Prostate gland (tissue), 2 donors: ENCODE results near the gene RAD51B. TPM values are rescaled to one million over a fixed set of nuclear protein-coding genes. Genes with fewer than 3 reads are reported as not detected.

Source experiments
- DNase-seq: peaks from one replicate; pipeline ENCODE4 v3.0.0-alpha.2; 2019; ENCODE audit warnings: low spot score
- H3K27ac ChIP-seq, 2 donors: fragments of 200-600 bp; sonication (generic); 2 replicates each; pipeline ENCODE4 v1.5.1; 2017 to 2019
- H3K27me3 ChIP-seq: fragments of 200-600 bp; sonication (generic); replicated peaks from 2 replicates; pipeline ENCODE4 v1.5.1; 2019; ENCODE audit not compliant: insufficient read depth
- H3K36me3 ChIP-seq, 2 donors: fragments of 200-600 bp; sonication (generic); 1 replicate in 1 of 2; 2 replicates in 1 of 2; pipeline versions ENCODE4 v1.5.1 to v1.8.1; 2017 to 2019
- H3K4me1 ChIP-seq: fragments of 200-600 bp; sonication (generic); replicated peaks from 2 replicates; pipeline ENCODE4 v1.5.1; 2019
- H3K4me3 ChIP-seq, 2 donors: fragments of 200-600 bp; sonication (generic); 2 replicates each; pipeline ENCODE4 v1.5.1; 2017 to 2019
- H3K9me3 ChIP-seq: fragments of 200-600 bp; sonication (generic); 2 replicates; pipeline ENCODE4 v1.5.1; 2017
- CTCF ChIP-seq, 4 experiments: fragments of 200-600 bp in 2 of 4; fragments of 450-650 bp in 2 of 4; sonication (generic) in 2 of 4; IDR thresholded peaks; 1 replicate in 3 of 4; 2 replicates in 1 of 4; pipeline ENCODE4 v1.5.1; 2016 to 2019; ENCODE audit warnings: antibody characterized with exemption in 4 of 4, mild to moderate bottlenecking in 2 of 4, moderate library complexity in 2 of 4
- POLR2A ChIP-seq: fragments of 450-650 bp; IDR thresholded peaks from one replicate; pipeline ENCODE4 v1.6.1; 2016; ENCODE audit warnings: antibody characterized with exemption, mild to moderate bottlenecking
- POLR2AphosphoS5 ChIP-seq: sonication (generic); formaldehyde crosslinking; IDR thresholded peaks from one replicate; pipeline ENCODE4 v1.6.1; 2017; ENCODE audit warnings: antibody characterized with exemption
- WGBS: methylation state at CpG from one replicate; pipeline ENCODE4 v1.1.5; 2018; 5-methylcytosine and 5-hydroxymethylcytosine counted together
- intact Hi-C: fragments of 100-400 bp; cut with DNase I; formaldehyde crosslinking; loops from one replicate; pipeline ENCODE4 v1.14.2; 2022
- total RNA-seq, 2 donors: library from RNA; depleted of rRNA; stranded (reverse); fragments of >200 nt; gene quantifications; one replicate each; pipeline ENCODE4 v1.1.0, GENCODE V29; 2016

Gene RAD51B
- total RNA-seq, 2 donors from 2014 or later, result 14.9 to 35.8 TPM

DNA sequence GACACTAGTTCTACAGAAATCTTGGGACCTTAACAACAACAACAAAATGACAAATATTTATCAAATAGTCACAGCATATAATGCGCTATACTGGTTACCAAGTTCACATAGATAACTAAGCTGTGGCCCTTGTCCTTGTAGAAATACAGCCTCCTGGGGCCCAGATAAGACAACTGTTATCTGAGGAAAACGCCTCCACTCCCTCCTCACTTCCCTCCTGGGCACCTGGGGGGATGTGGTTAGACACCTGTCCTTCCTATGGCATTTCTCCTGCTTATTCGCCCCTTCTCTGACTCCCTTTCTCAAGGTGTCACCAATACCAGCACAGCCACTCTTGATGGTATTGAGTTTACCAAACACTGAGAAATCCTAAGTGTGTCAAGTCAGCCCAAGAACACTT lies 419.4 kb downstream of the RAD51B start:
- Histone ChIP-seq H3K4me3 (no peak overlapping the region), H3K9me3 (no peaks in the 10 kb centered on the region), H3K27ac (no peak overlapping the region), H3K27me3 (no peaks in the 10 kb centered on the region), H3K36me3 (no peaks in the 10 kb centered on the region), H3K4me1 (no peaks in the 10 kb centered on the region)
- WGBS, result 97% methylated on average over 3 of the region's 3 CpGs
- intact Hi-C loops, result no loop called here
- no peak for DNase-seq
- TF ChIP-seq POLR2A (no peak), CTCF (IDR thresholded peaks at IDR 0.05) (no peak), POLR2AphosphoS5 (no peak)

- Histone ChIP-seq H3K4me1 (no peaks in the 10 kb centered on the region), H3K27me3 (no peaks in the 10 kb centered on the region), H3K4me3 (no peak overlapping the region), H3K9me3 (no peaks in the 10 kb centered on the region), H3K36me3 (no peaks in the 10 kb centered on the region), H3K27ac (peak overlapping the region; percentile 3 to 11)
- no peak for DNase-seq
- 64% methylated on average over 9 of the region's 9 CpGs for WGBS
- intact Hi-C loops, result loop anchor here (10.0 kb wide), 3 partner anchors 95 to 415 kb away; no protein-coding TSS in a partner anchor
- no peak for TF ChIP-seq POLR2AphosphoS5
- TF ChIP-seq CTCF (IDR thresholded peaks at IDR 0.05), result no peak
- TF ChIP-seq POLR2A, result no peak
Measured at GRCh38 chr14:68239988-68240771, 420.6 kb downstream of the RAD51B start.

GRCh38 chr14:68241862-68242487 lies 422.4 kb downstream of the RAD51B start:
- Histone ChIP-seq H3K9me3 (no peaks in the 10 kb centered on the region), H3K4me3 (no peak overlapping the region), H3K27ac (no peak overlapping the region), H3K36me3 (no peaks in the 10 kb centered on the region), H3K4me1 (peaks cover 2% of the 10 kb centered on the region), H3K27me3 (no peaks in the 10 kb centered on the region)
- 70% methylated on average over 6 of the region's 6 CpGs for WGBS
- intact Hi-C loops, result loop anchor here (10.0 kb wide), 3 partner anchors 97 to 413 kb away; no protein-coding TSS in a partner anchor
- no peak for TF ChIP-seq POLR2AphosphoS5
- no peak for TF ChIP-seq POLR2A
- TF ChIP-seq CTCF (IDR thresholded peaks at IDR 0.05), result no peak
- DNase-seq, result no peak

GRCh38 chr14:68243450-68244010 lies 424.0 kb downstream of the RAD51B start:
- H3K36me3 ChIP-seq, result no peaks in the 10 kb centered on the region
- 65% methylated on average over 3 of the region's 3 CpGs for WGBS
- TF ChIP-seq CTCF (IDR thresholded peaks at IDR 0.05) (no peak), POLR2AphosphoS5 (no peak), POLR2A (no peak)
- no peaks in the 10 kb centered on the region for H3K9me3 ChIP-seq
- intact Hi-C loops, result loop anchor here (10.0 kb wide), 3 partner anchors 99 to 411 kb away; no protein-coding TSS in a partner anchor
- DNase-seq, result no peak
- peaks cover 2% of the 10 kb centered on the region for H3K4me1 ChIP-seq
- no peak overlapping the region for H3K4me3 ChIP-seq
- H3K27ac ChIP-seq, result peak overlapping the region in 1 of 2 donors; percentile 9
- H3K27me3 ChIP-seq, result no peaks in the 10 kb centered on the region
